Right atrium auricular region (tissue), 2 donors: ENCODE data around the gene KNG1. TPM values are rescaled to one million over a fixed set of nuclear protein-coding genes. Genes with fewer than 3 reads are reported as not detected.

Experiments
- DNase-seq: peaks from one replicate; pipeline ENCODE4 v3.0.0-alpha.2; 2019; ENCODE audit warnings: low spot score
- H3K27ac ChIP-seq, 2 donors: fragments of 200-600 bp; sonication (generic); 1 replicate in 1 of 2; 2 replicates in 1 of 2; pipeline ENCODE4 v1.5.1; 2016 to 2019
- H3K27me3 ChIP-seq, 2 donors: fragments of 200-600 bp; sonication (generic); one replicate each; pipeline versions ENCODE4 v1.5.1 to v1.6.0; 2017 to 2019
- H3K36me3 ChIP-seq: fragments of 200-600 bp; sonication (generic); one replicate; pipeline ENCODE4 v1.5.1; 2016
- H3K4me1 ChIP-seq, 2 donors: fragments of 200-600 bp; sonication (generic); one replicate each; pipeline versions ENCODE4 v1.5.1 to v1.6.0; 2017 to 2019
- H3K4me3 ChIP-seq, 2 donors: fragments of 200-600 bp; sonication (generic); 1 replicate in 1 of 2; 2 replicates in 1 of 2; pipeline ENCODE4 v1.5.1; 2017 to 2019; ENCODE audit warnings: mild to moderate bottlenecking in 1 of 2, moderate library complexity in 1 of 2
- H3K9me3 ChIP-seq, 2 donors: fragments of 200-600 bp; sonication (generic); one replicate each; pipeline ENCODE4 v1.5.1; 2019
- total RNA-seq, 2 donors: library from RNA; depleted of rRNA; stranded (reverse); fragments of >200 nt; gene quantifications; one replicate each; pipeline ENCODE4 v1.1.0, GENCODE V29; 2016
- TF ChIP-seq, protein P1 (sequence below), 2 donors: fragments of 200-600 bp; sonication (generic); IDR thresholded peaks; one replicate each; pipeline ENCODE4 v1.5.1; 2019; ENCODE audit warnings: antibody characterized with exemption in 2 of 2

The KNG1 gene
- total RNA-seq = under 1 TPM in 1 of 2 donors, not detected in 1; 0.59 TPM

- Histone ChIP-seq H3K27me3 (no peaks in the 10 kb centered on the region), H3K9me3 (no peaks in the 10 kb centered on the region), H3K27ac (no peak within 1 kb of the TSS), H3K36me3 (no peaks in the 10 kb centered on the region), H3K4me3 (no peak within 1 kb of the TSS), H3K4me1 (peaks cover 0 to 4% of the 10 kb centered on the region in 2 donors)
- no peak for DNase-seq
- TF ChIP-seq, protein P1, sequence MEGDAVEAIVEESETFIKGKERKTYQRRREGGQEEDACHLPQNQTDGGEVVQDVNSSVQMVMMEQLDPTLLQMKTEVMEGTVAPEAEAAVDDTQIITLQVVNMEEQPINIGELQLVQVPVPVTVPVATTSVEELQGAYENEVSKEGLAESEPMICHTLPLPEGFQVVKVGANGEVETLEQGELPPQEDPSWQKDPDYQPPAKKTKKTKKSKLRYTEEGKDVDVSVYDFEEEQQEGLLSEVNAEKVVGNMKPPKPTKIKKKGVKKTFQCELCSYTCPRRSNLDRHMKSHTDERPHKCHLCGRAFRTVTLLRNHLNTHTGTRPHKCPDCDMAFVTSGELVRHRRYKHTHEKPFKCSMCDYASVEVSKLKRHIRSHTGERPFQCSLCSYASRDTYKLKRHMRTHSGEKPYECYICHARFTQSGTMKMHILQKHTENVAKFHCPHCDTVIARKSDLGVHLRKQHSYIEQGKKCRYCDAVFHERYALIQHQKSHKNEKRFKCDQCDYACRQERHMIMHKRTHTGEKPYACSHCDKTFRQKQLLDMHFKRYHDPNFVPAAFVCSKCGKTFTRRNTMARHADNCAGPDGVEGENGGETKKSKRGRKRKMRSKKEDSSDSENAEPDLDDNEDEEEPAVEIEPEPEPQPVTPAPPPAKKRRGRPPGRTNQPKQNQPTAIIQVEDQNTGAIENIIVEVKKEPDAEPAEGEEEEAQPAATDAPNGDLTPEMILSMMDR (IDR thresholded peaks at IDR 0.05) = no peak
Observed at GRCh38 chr3:186717039-186717457, at the start of gene KNG1. Gene KNG1 (plus strand): TSS chr3:186717359. CDS start chr3:186717543, 184 bp downstream.

DNA sequence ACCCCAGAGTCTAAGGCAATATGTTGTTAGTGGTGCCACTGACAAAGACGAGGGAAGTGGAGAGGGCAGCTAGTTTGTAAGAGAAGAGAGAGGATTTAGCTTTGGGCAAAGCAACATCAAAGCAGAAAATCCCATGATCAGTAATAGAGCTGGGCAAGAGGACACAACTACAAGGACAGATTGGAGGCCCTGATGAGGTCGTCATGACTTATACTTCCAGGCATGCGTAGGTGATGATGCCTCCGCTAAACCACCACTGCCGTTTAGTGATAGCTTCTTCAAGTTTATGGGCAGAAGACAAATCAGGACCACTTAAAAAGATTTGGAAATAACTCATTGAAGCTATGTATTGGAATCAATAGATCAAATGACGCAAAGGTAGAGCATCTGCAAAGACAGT, 48.7 kb upstream of the KNG1 start:
- Histone ChIP-seq H3K36me3 (no peaks in the 10 kb centered on the region), H3K4me3 (no peak overlapping the region), H3K9me3 (no peaks in the 10 kb centered on the region), H3K4me1 (no peaks in the 10 kb centered on the region), H3K27ac (no peak overlapping the region), H3K27me3 (no peaks in the 10 kb centered on the region)
- no peak for DNase-seq
- TF ChIP-seq, protein P1 (IDR thresholded peaks at IDR 0.05) = no peak

DNA sequence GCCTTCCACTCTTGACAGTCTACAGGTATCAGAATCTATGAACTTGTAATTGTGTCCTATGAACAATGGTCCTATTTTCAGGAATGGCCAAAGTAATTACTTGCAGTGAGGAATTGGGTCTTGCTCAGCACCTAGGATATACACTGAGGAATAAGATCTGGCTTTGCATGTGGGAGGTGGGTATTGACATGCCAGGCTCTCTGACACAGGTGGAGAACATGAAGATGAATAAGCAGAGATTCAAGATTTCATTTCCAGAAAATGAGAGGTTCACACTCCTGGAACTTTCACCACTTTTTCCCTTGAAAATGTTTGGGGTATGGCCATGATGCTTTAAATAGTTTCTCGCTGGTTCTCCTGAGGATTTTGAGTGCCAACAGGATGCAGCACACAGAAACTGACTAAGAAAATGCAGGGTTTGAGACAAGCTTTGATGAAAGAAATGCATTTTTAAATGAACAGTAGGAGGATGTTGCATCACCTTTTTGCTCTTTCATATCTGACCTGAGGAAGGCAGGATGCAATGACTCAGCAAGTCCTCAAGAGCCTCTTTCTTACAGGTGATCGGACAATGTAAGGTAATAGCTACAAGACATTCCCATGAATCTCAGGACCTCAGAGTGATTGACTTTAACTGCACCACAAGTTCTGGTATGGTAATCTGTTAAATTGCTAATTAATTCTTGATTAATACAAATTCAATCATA, 47.6 kb upstream of the KNG1 start:
- H3K27ac ChIP-seq = no peak overlapping the region
- H3K36me3 ChIP-seq = no peaks in the 10 kb centered on the region
- TF ChIP-seq, protein P1 (IDR thresholded peaks at IDR 0.05) = no peak
- no peak overlapping the region for H3K4me3 ChIP-seq
- no peaks in the 10 kb centered on the region for H3K4me1 ChIP-seq
- no peaks in the 10 kb centered on the region for H3K9me3 ChIP-seq
- DNase-seq = no peak
- H3K27me3 ChIP-seq = no peaks in the 10 kb centered on the region

DNA sequence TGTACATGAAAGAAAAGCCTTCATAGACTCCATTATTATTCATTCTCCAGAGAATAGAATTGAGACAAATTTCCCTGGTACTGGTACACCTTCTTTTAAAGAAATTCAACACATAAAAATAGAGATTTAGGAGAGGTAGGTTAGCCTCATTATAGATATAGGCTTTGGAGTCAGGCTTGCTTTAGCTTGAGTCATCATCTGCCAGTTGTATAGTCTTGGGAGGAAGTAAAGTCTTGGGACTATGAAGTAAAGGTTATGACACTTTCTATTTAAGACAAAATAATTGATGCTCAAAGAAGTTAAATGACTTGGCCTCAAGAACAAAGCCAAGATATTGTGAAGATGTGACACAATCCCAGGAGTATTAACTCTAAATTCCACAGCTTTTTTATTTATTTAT, 47.0 kb upstream of the KNG1 start:
- no peak overlapping the region for H3K27ac ChIP-seq
- no peaks in the 10 kb centered on the region for H3K4me1 ChIP-seq
- TF ChIP-seq, protein P1 (IDR thresholded peaks at IDR 0.05) = no peak
- no peaks in the 10 kb centered on the region for H3K9me3 ChIP-seq
- no peak overlapping the region for H3K4me3 ChIP-seq
- no peak for DNase-seq
- H3K36me3 ChIP-seq = no peaks in the 10 kb centered on the region
- no peaks in the 10 kb centered on the region for H3K27me3 ChIP-seq

GRCh38 chr3:186671051-186671450, 46.1 kb upstream of the KNG1 start:
- Histone ChIP-seq H3K9me3 (no peaks in the 10 kb centered on the region), H3K27ac (no peak overlapping the region), H3K4me3 (no peak overlapping the region), H3K4me1 (no peaks in the 10 kb centered on the region), H3K27me3 (no peaks in the 10 kb centered on the region), H3K36me3 (no peaks in the 10 kb centered on the region)
- TF ChIP-seq, protein P1 (IDR thresholded peaks at IDR 0.05) = no peak
- no peak for DNase-seq

DNA sequence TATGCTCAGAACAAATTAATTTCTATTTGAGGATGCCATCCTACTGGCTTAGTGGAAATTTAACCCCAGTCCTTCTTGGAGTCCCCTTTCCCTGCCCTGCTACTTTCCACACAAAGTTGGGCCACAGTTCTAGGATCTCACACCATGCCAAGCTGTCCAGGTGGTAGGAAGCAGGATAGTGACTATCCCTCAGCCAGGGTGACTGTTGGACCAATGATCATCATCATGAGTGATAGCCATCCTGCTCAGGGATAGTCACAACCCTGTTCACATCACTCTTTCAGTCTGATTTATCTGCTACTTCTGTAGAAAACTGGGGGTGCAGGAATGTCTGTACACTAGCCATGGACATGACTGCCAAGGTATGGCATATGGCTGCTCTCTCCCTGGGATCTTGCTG, 38.6 kb upstream of the KNG1 start:
- no peaks in the 10 kb centered on the region for H3K36me3 ChIP-seq
- H3K27me3 ChIP-seq = no peaks in the 10 kb centered on the region
- no peak overlapping the region for H3K27ac ChIP-seq
- H3K4me1 ChIP-seq = no peaks in the 10 kb centered on the region
- TF ChIP-seq, protein P1 (IDR thresholded peaks at IDR 0.05) = no peak
- DNase-seq = no peak
- no peak overlapping the region for H3K4me3 ChIP-seq
- H3K9me3 ChIP-seq = no peaks in the 10 kb centered on the region
